H9 (cell line): ENCODE data around the gene KRTAP1-5. TPM values are rescaled to one million over a fixed set of nuclear protein-coding genes. Genes with fewer than 3 reads are reported as not detected.

Source experiments
- DNase-seq: peaks from one replicate; pipeline ENCODE4 v3.0.0-alpha.2; 2017
- H2AFZ ChIP-seq: one replicate; pipeline ENCODE4 v1.6.1; 2013; ENCODE audit warnings: mild to moderate bottlenecking, low read length, control low read depth, moderate library complexity
- H2AK5ac ChIP-seq: 2 replicates; pipeline ENCODE4 v1.6.1; 2013; ENCODE audit warnings: low read length, control low read depth, mixed read lengths; ENCODE audit not compliant: insufficient read length
- H2BK120ac ChIP-seq: one replicate; pipeline ENCODE4 v1.6.1; 2013; ENCODE audit warnings: low read depth, mild to moderate bottlenecking, low read length, control low read depth, inconsistent platforms; ENCODE audit not compliant: poor library complexity, severe bottlenecking
- H2BK12ac ChIP-seq: 2 replicates; pipeline ENCODE4 v1.6.1; 2013; ENCODE audit warnings: low read length, control low read depth, mixed read lengths, low read depth; ENCODE audit not compliant: insufficient read length
- H2BK15ac ChIP-seq: 2 replicates; pipeline ENCODE4 v1.6.1; 2013; ENCODE audit warnings: low read depth, low read length, control low read depth
- H2BK20ac ChIP-seq: one replicate; pipeline ENCODE4 v1.6.1; 2013; ENCODE audit warnings: low read depth, mild to moderate bottlenecking, low read length, control low read depth, inconsistent platforms; ENCODE audit not compliant: poor library complexity, severe bottlenecking
- H2BK5ac ChIP-seq: 2 replicates; pipeline ENCODE4 v1.6.1; 2013; ENCODE audit warnings: low read length, control low read depth, mixed read lengths; ENCODE audit not compliant: insufficient read length
- H3K14ac ChIP-seq: 2 replicates; pipeline ENCODE4 v1.6.1; 2013; ENCODE audit warnings: low read length, control low read depth; ENCODE audit not compliant: insufficient read depth
- H3K18ac ChIP-seq: 2 replicates; pipeline ENCODE4 v1.6.1; 2013; ENCODE audit warnings: low read depth, mild to moderate bottlenecking, mixed read lengths, low read length, control low read depth; ENCODE audit not compliant: insufficient read length
- H3K23ac ChIP-seq: 2 replicates; pipeline ENCODE4 v1.6.1; 2013; ENCODE audit warnings: low read length, control low read depth, mixed read lengths, low read depth; ENCODE audit not compliant: insufficient read length
- H3K23me2 ChIP-seq: 2 replicates; pipeline ENCODE4 v1.6.1; 2013; ENCODE audit warnings: low read depth, mild to moderate bottlenecking, mixed read lengths, low read length, control low read depth; ENCODE audit not compliant: insufficient read length, poor library complexity, severe bottlenecking
- H3K27ac ChIP-seq: 2 replicates; pipeline ENCODE4 v1.5.1; 2013; ENCODE audit warnings: low read length, control low read depth, mixed read lengths, low read depth; ENCODE audit not compliant: insufficient read length
- H3K27me3 ChIP-seq: 2 replicates; pipeline ENCODE4 v1.6.1; 2013; ENCODE audit warnings: low read length, control low read depth, inconsistent platforms; ENCODE audit not compliant: insufficient read depth
- H3K4ac ChIP-seq: 2 replicates; pipeline ENCODE4 v1.6.1; 2013; ENCODE audit warnings: low read depth, mild to moderate bottlenecking, control low read depth, inconsistent platforms, low read length, moderate library complexity
- H3K4me1 ChIP-seq: 2 replicates; pipeline ENCODE4 v1.6.1; 2013; ENCODE audit warnings: low read length, control low read depth, inconsistent platforms; ENCODE audit not compliant: insufficient read depth
- H3K4me2 ChIP-seq: 2 replicates; pipeline ENCODE4 v1.6.1; 2013; ENCODE audit warnings: low read length, control low read depth, mixed read lengths; ENCODE audit not compliant: insufficient read length, insufficient read depth
- H3K56ac ChIP-seq: 2 replicates; pipeline ENCODE4 v1.6.1; 2013; ENCODE audit warnings: low read depth, mild to moderate bottlenecking, mixed read lengths, low read length, control low read depth; ENCODE audit not compliant: insufficient read length
- H3K79me1 ChIP-seq: 2 replicates; pipeline ENCODE4 v1.6.1; 2013; ENCODE audit warnings: low read depth, mild to moderate bottlenecking, moderate library complexity, low read length, control low read depth, inconsistent platforms; ENCODE audit not compliant: insufficient read depth, poor library complexity, severe bottlenecking
- H3K79me2 ChIP-seq: 2 replicates; pipeline ENCODE4 v1.6.1; 2013; ENCODE audit warnings: low read length, control low read depth, inconsistent platforms; ENCODE audit not compliant: insufficient read depth
- H3K9ac ChIP-seq: 2 replicates; pipeline ENCODE4 v1.6.1; 2013; ENCODE audit warnings: low read length, control low read depth, mixed read lengths; ENCODE audit not compliant: insufficient read length; ENCODE audit errors: extremely low read depth
- H3K9me3 ChIP-seq: one replicate; pipeline ENCODE4 v1.6.1; 2013; ENCODE audit warnings: low read depth, low read length, inconsistent platforms; ENCODE audit not compliant: control insufficient read depth
- H3T11ph ChIP-seq: one replicate; pipeline ENCODE4 v1.6.1; 2013; ENCODE audit warnings: mild to moderate bottlenecking, low read length, control low read depth, inconsistent platforms
- H4K20me1 ChIP-seq: one replicate; pipeline ENCODE4 v1.6.1; 2013; ENCODE audit not compliant: control insufficient read depth, insufficient read length, insufficient read depth
- H4K5ac ChIP-seq: 2 replicates; pipeline ENCODE4 v1.6.1; 2013; ENCODE audit warnings: low read depth, mild to moderate bottlenecking, mixed read lengths, low read length, control low read depth; ENCODE audit not compliant: insufficient read length
- H4K8ac ChIP-seq: replicated peaks from 2 replicates; pipeline ENCODE4 v1.6.1; 2013; ENCODE audit warnings: low read length, control low read depth, mixed read lengths, low read depth; ENCODE audit not compliant: insufficient read length
- H4K91ac ChIP-seq: 2 replicates; pipeline ENCODE4 v1.6.1; 2013; ENCODE audit warnings: low read depth, mild to moderate bottlenecking, moderate library complexity, mixed read lengths, low read length, control low read depth; ENCODE audit not compliant: insufficient read length
- H3K27ac Mint-ChIP-seq, 3 experiments: 2 replicates in 2 of 3; 3 replicates in 1 of 3; pipeline ENCODE4 v1.8.0; 2020 to 2021; ENCODE audit warnings: mixed read lengths in 3 of 3, mild to moderate bottlenecking in 1 of 3, moderate library complexity in 1 of 3
- H3K27me3 Mint-ChIP-seq: 2 replicates; pipeline ENCODE4 v1.8.0; 2021; ENCODE audit warnings: low read depth, mild to moderate bottlenecking, moderate library complexity, mixed read lengths
- H3K36me3 Mint-ChIP-seq, 3 experiments: 2 replicates in 2 of 3; 3 replicates in 1 of 3; pipeline ENCODE4 v1.8.0; 2020 to 2021; ENCODE audit warnings: low read depth in 3 of 3, mixed read lengths in 3 of 3; ENCODE audit not compliant: insufficient read depth in 1 of 3
- H3K4me1 Mint-ChIP-seq, 2 experiments: 2 replicates each; pipeline ENCODE4 v1.8.0; 2020; ENCODE audit warnings: mixed read lengths in 2 of 2
- H3K4me3 Mint-ChIP-seq, 2 experiments: 2 replicates in 1 of 2; 3 replicates in 1 of 2; pipeline ENCODE4 v1.8.0; 2020 to 2021; ENCODE audit warnings: mild to moderate bottlenecking in 2 of 2, mixed read lengths in 2 of 2, moderate library complexity in 1 of 2
- H3K9me3 Mint-ChIP-seq, 2 experiments: 2 replicates in 1 of 2; 3 replicates in 1 of 2; pipeline ENCODE4 v1.8.0; 2020; ENCODE audit warnings: mild to moderate bottlenecking in 2 of 2, mixed read lengths in 2 of 2, moderate library complexity in 1 of 2
- CTCF ChIP-seq: fragments of 200-600 bp; sonication (generic); conservative IDR thresholded peaks from 3 replicates; pipeline ENCODE4 v1.8.0; 2021; ENCODE audit warnings: antibody characterized with exemption, mild to moderate bottlenecking
- WGBS: extraction: QIAGEN DNeasy Blood & Tissue Kit; methylation state at CpG from one replicate; pipeline ENCODE4 v1.1.7; 2013; ENCODE audit warnings: missing lambda C conversion rate, low lambda C conversion rate, mixed read lengths; ENCODE audit not compliant: insufficient read length; ENCODE audit errors: extremely low coverage; 5-methylcytosine and 5-hydroxymethylcytosine counted together
- total RNA-seq: library from RNA; stranded (reverse); gene quantifications from 2 replicates; pipeline ENCODE4 v1.2.1, GENCODE V29; 2021

KRTAP1-5 gene
- total RNA-seq, 1 experiment from 2014 or later: not detected

DNA sequence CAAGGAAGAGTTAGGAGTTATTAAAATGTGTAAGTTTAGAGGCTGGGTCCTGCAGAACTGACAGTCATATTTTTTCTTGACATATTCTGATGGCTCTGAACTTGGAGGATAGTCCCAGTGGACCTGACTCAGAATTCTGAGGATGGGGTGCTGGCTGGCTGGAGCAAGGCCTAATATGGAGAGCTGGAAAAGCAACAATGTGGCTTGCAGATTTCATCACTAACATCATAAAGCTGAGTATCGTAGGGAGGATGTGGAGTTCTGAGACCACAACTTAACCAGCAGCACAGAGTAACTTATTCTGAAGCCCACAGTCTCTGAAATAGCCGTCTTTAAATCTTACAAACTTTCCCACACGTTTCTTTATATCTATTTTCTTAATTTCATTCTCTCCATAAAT lies 2.3 kb downstream of the KRTAP1-5 start:
- no peak overlapping the region for H3K27ac ChIP-seq
- H4K91ac ChIP-seq: no peak overlapping the region
- H3K9me3 ChIP-seq: no peaks in the 10 kb centered on the region
- H3K4me3 Mint-ChIP-seq: no peak overlapping the region
- H3K27me3 ChIP-seq: no peaks in the 10 kb centered on the region
- no peak overlapping the region for H3K27ac Mint-ChIP-seq
- H3K4ac ChIP-seq: no peak overlapping the region
- no peak overlapping the region for H4K5ac ChIP-seq
- H3K23ac ChIP-seq: no peak overlapping the region
- H3K23me2 ChIP-seq: no peaks in the 10 kb centered on the region
- no peak overlapping the region for H3K56ac ChIP-seq
- no peak for TF ChIP-seq CTCF
- H3K18ac ChIP-seq: no peak overlapping the region
- no peaks in the 10 kb centered on the region for H3K36me3 Mint-ChIP-seq
- no peak overlapping the region for H2AK5ac ChIP-seq
- no peak for DNase-seq
- H2BK5ac ChIP-seq: no peak overlapping the region
- no peak overlapping the region for H3K4me2 ChIP-seq
- no peak overlapping the region for H2BK20ac ChIP-seq
- no peak overlapping the region for H2BK120ac ChIP-seq
- no peak overlapping the region for H3K14ac ChIP-seq
- H2BK12ac ChIP-seq: no peak overlapping the region
- H2AFZ ChIP-seq: no peak overlapping the region
- H4K20me1 ChIP-seq: no peaks in the 10 kb centered on the region
- no peak overlapping the region for H2BK15ac ChIP-seq
- H3K4me1 ChIP-seq: no peaks in the 10 kb centered on the region
- H3K27me3 Mint-ChIP-seq: peaks cover 5% of the 10 kb centered on the region; the same call in 1 of the 2 replicates
- no peak overlapping the region for H3T11ph ChIP-seq
- 100% methylated on average over 2 of the region's 3 CpGs for WGBS
- H4K8ac ChIP-seq: no peak overlapping the region
- H3K9me3 Mint-ChIP-seq: peaks cover 0 to 3% of the 10 kb centered on the region in 2 experiments; a peak in 1 of 5 replicates
- no peaks in the 10 kb centered on the region for H3K4me1 Mint-ChIP-seq
- H3K9ac ChIP-seq: no peak overlapping the region
- H3K79me1 ChIP-seq: no peaks in the 10 kb centered on the region
- H3K79me2 ChIP-seq: no peaks in the 10 kb centered on the region
